Central memory CD4-positive, alpha-beta T cell (primary cell): ENCODE data around the gene ZNF32.
"Not testable (repeated sequence)": the region's sequence is repeated elsewhere in the genome, so short reads cannot be mapped to it uniquely, and the experiment has no call there.

Source experiments
- DNase-seq: peaks from one replicate; pipeline ENCODE4 v3.0.0; 2022

The ZNF32 gene

GRCh38 chr10:43679509-43679908 is 30.8 kb upstream of the ZNF32 start:
- no peak for DNase-seq

- no peak for DNase-seq
These were observed 30.0 kb upstream of the ZNF32 start for GRCh38 chr10:43678654-43679053.

- DNase-seq: no peak
These were observed 28.2 kb upstream of the ZNF32 start for GRCh38 chr10:43676901-43677300.

GRCh38 chr10:43676331-43676730 is 27.6 kb upstream of the ZNF32 start:
- no peak for DNase-seq

- DNase-seq: no peak
These were observed 26.0 kb upstream of the ZNF32 start for GRCh38 chr10:43674553-43675210.

GRCh38 chr10:43673471-43673870 is 24.8 kb upstream of the ZNF32 start:
- DNase-seq: no peak

GRCh38 chr10:43671659-43672531 is 23.2 kb upstream of the ZNF32 start:
- DNase-seq: peak; percentile 43

- no peak for DNase-seq
These were observed 20.7 kb upstream of the ZNF32 start for GRCh38 chr10:43669386-43669785.

GRCh38 chr10:43667761-43668386 is 19.2 kb upstream of the ZNF32 start:
- DNase-seq: no peak

GRCh38 chr10:43667317-43667731 is 18.6 kb upstream of the ZNF32 start:
- no peak for DNase-seq

- DNase-seq: no peak
These were observed 17.9 kb upstream of the ZNF32 start for GRCh38 chr10:43666552-43666951.

- no peak for DNase-seq
These were observed 16.4 kb upstream of the ZNF32 start for GRCh38 chr10:43665054-43665453.

GRCh38 chr10:43658227-43658626 is 9.5 kb upstream of the ZNF32 start:
- no peak for DNase-seq

- DNase-seq: no peak
These were observed 6.6 kb upstream of the ZNF32 start for GRCh38 chr10:43655311-43655710.

- no peak for DNase-seq
These were observed 5.1 kb upstream of the ZNF32 start for GRCh38 chr10:43653746-43654145.

GRCh38 chr10:43649185-43649523 is 473 bp upstream of the ZNF32 start:
- no peak for DNase-seq

- DNase-seq: no peak
These were observed 635 bp downstream of the ZNF32 start for GRCh38 chr10:43648095-43648397.

GRCh38 chr10:43647576-43647975 is 1.1 kb downstream of the ZNF32 start:
- DNase-seq: no peak

GRCh38 chr10:43645866-43646265 is 2.8 kb downstream of the ZNF32 start:
- no peak for DNase-seq

- DNase-seq: no peak
These were observed 4.4 kb downstream of the ZNF32 start for GRCh38 chr10:43644252-43644651.

GRCh38 chr10:43640603-43641002 is 8.1 kb downstream of the ZNF32 start:
- no peak for DNase-seq

GRCh38 chr10:43635816-43636215 is 12.9 kb downstream of the ZNF32 start:
- DNase-seq: not testable (repeated sequence)

- DNase-seq: no peak
These were observed 19.7 kb downstream of the ZNF32 start for GRCh38 chr10:43628956-43629355.

GRCh38 chr10:43627942-43628341 is 20.7 kb downstream of the ZNF32 start:
- no peak for DNase-seq
